ENCODE measurements around the gene NTF4. TPM values are rescaled to one million over a fixed set of nuclear protein-coding genes. Genes with fewer than 3 reads are reported as not detected.
A peak's percentile ranks its signal among the peaks of the same experiment; 100 is the strongest.

NTF4 gene
- total RNA-seq, 1 donor from 2014 or later = 3.8 TPM

- TF ChIP-seq EZH2 (IDR thresholded peaks at IDR 0.05) = no peak
- Histone ChIP-seq H3K9me3 (ENCODE audit: low read depth) (no peaks in the 10 kb centered on the region), H3K9ac (no peak overlapping the region), H3K79me2 (ENCODE audit: low read depth) (peaks cover 37% of the 10 kb centered on the region), H4K20me1 (ENCODE audit: low read depth) (peaks cover 86% of the 10 kb centered on the region), H3K4me3 (no peak overlapping the region), H3K4me1 (no peaks in the 10 kb centered on the region), H3K4me2 (no peak overlapping the region), H3K27ac (no peak overlapping the region), H3F3A (ENCODE audit: low read depth) (peaks cover 60% of the 10 kb centered on the region), H2AFZ (replicated peaks) (no peak overlapping the region), H3K36me3 (peaks cover 10% of the 10 kb centered on the region), H3K27me3 (no peaks in the 10 kb centered on the region)
- Mint-ChIP-seq H3K27ac (no peak overlapping the region), H3K9me3 (no peaks in the 10 kb centered on the region), H3K4me1 (peaks cover 6% of the 10 kb centered on the region), H3K4me3 (no peak overlapping the region), H3K27me3 (ENCODE audit: insufficient read depth, low read depth) (peaks cover 3% of the 10 kb centered on the region), H3K36me3 (peaks cover 44% of the 10 kb centered on the region)
- no peak for DNase-seq (ENCODE audit: low spot score)
Measured at GRCh38 chr19:49103331-49104085, 38.9 kb upstream of the NTF4 start.

- Histone ChIP-seq H3K27me3 (no peaks in the 10 kb centered on the region), H2AFZ (replicated peaks) (no peak overlapping the region), H3K4me1 (no peaks in the 10 kb centered on the region), H3K9me3 (ENCODE audit: low read depth) (no peaks in the 10 kb centered on the region), H4K20me1 (ENCODE audit: low read depth) (peaks cover 89% of the 10 kb centered on the region), H3K4me2 (no peak overlapping the region), H3F3A (ENCODE audit: low read depth) (peaks cover 57% of the 10 kb centered on the region), H3K4me3 (no peak overlapping the region), H3K27ac (no peak overlapping the region), H3K79me2 (ENCODE audit: low read depth) (peaks cover 44% of the 10 kb centered on the region), H3K36me3 (peaks cover 18% of the 10 kb centered on the region), H3K9ac (no peak overlapping the region)
- H3K4me1 Mint-ChIP-seq = peaks cover 6% of the 10 kb centered on the region
- DNase-seq (ENCODE audit: low spot score) = no peak
- H3K4me3 Mint-ChIP-seq = no peak overlapping the region
- no peaks in the 10 kb centered on the region for H3K27me3 Mint-ChIP-seq (ENCODE audit: insufficient read depth, low read depth)
- no peak for TF ChIP-seq CTCF (IDR thresholded peaks at IDR 0.05)
- no peak for TF ChIP-seq EZH2 (IDR thresholded peaks at IDR 0.05)
- TF ChIP-seq EZH2phosphoT487 (IDR thresholded peaks at IDR 0.05) = no peak
- H3K27ac Mint-ChIP-seq = no peak overlapping the region
- peaks cover 42% of the 10 kb centered on the region for H3K36me3 Mint-ChIP-seq
- H3K9me3 Mint-ChIP-seq = no peaks in the 10 kb centered on the region
Measured at GRCh38 chr19:49102303-49102702, 37.7 kb upstream of the NTF4 start.

GRCh38 chr19:49101160-49101559 lies 36.5 kb upstream of the NTF4 start:
- Mint-ChIP-seq H3K27me3 (ENCODE audit: insufficient read depth, low read depth) (no peaks in the 10 kb centered on the region), H3K27ac (peak overlapping the region; percentile 29), H3K4me3 (no peak overlapping the region), H3K36me3 (peaks cover 34% of the 10 kb centered on the region), H3K4me1 (peaks cover 3% of the 10 kb centered on the region), H3K9me3 (no peaks in the 10 kb centered on the region)
- no peak overlapping the region for H2AFZ ChIP-seq (replicated peaks)
- no peak overlapping the region for H3K27ac ChIP-seq
- H3K27me3 ChIP-seq = no peaks in the 10 kb centered on the region
- TF ChIP-seq EZH2 (IDR thresholded peaks at IDR 0.05) (no peak), CTCF (IDR thresholded peaks at IDR 0.05) (no peak), EZH2phosphoT487 (IDR thresholded peaks at IDR 0.05) (no peak)
- H3K9ac ChIP-seq = no peak overlapping the region
- peaks cover 58% of the 10 kb centered on the region for H3F3A ChIP-seq (ENCODE audit: low read depth)
- no peak overlapping the region for H3K4me2 ChIP-seq
- DNase-seq (ENCODE audit: low spot score) = no peak
- no peaks in the 10 kb centered on the region for H3K9me3 ChIP-seq (ENCODE audit: low read depth)
- peaks cover 18% of the 10 kb centered on the region for H3K36me3 ChIP-seq
- H3K79me2 ChIP-seq (ENCODE audit: low read depth) = peaks cover 38% of the 10 kb centered on the region
- H4K20me1 ChIP-seq (ENCODE audit: low read depth) = peaks cover 89% of the 10 kb centered on the region
- H3K4me1 ChIP-seq = no peaks in the 10 kb centered on the region
- no peak overlapping the region for H3K4me3 ChIP-seq

GRCh38 chr19:49098795-49099194 lies 34.2 kb upstream of the NTF4 start:
- H3K27ac ChIP-seq = no peak overlapping the region
- H3K4me3 ChIP-seq = no peak overlapping the region
- Mint-ChIP-seq H3K27me3 (ENCODE audit: insufficient read depth, low read depth) (no peaks in the 10 kb centered on the region), H3K36me3 (peaks cover 35% of the 10 kb centered on the region), H3K27ac (no peak overlapping the region), H3K4me3 (no peak overlapping the region), H3K4me1 (peaks cover 3% of the 10 kb centered on the region), H3K9me3 (no peaks in the 10 kb centered on the region)
- H3K36me3 ChIP-seq = peaks cover 21% of the 10 kb centered on the region
- DNase-seq (ENCODE audit: low spot score) = no peak
- no peak overlapping the region for H3K4me2 ChIP-seq
- H4K20me1 ChIP-seq (ENCODE audit: low read depth) = peaks cover 91% of the 10 kb centered on the region
- no peaks in the 10 kb centered on the region for H3K4me1 ChIP-seq
- no peaks in the 10 kb centered on the region for H3K9me3 ChIP-seq (ENCODE audit: low read depth)
- H3K79me2 ChIP-seq (ENCODE audit: low read depth) = peaks cover 62% of the 10 kb centered on the region
- no peaks in the 10 kb centered on the region for H3K27me3 ChIP-seq
- no peak overlapping the region for H2AFZ ChIP-seq (replicated peaks)
- TF ChIP-seq EZH2 (IDR thresholded peaks at IDR 0.05) (no peak), EZH2phosphoT487 (IDR thresholded peaks at IDR 0.05) (no peak), CTCF (IDR thresholded peaks at IDR 0.05) (no peak)
- H3F3A ChIP-seq (ENCODE audit: low read depth) = peaks cover 57% of the 10 kb centered on the region
- H3K9ac ChIP-seq = no peak overlapping the region

All from neural progenitor cell (in vitro differentiated cells).